Measurements from ENCODE around the gene MOGAT2.

MOGAT2 gene

GRCh38 chr11:75719340-75720239, 2.0 kb downstream of the MOGAT2 start:
- no peak overlapping the region for H3K9ac ChIP-seq (ENCODE audit: low read length)
- H3F3A ChIP-seq (ENCODE audit: insufficient read depth) = no peaks in the 10 kb centered on the region
- H4K20me1 ChIP-seq (ENCODE audit: low read depth, low read length) = no peaks in the 10 kb centered on the region
- H3K79me2 ChIP-seq (ENCODE audit: insufficient read depth, low read length) = no peaks in the 10 kb centered on the region
- no peaks in the 10 kb centered on the region for H3K9me2 ChIP-seq (replicated peaks; ENCODE audit: insufficient read depth, low read length)
- no peak overlapping the region for H3K27ac ChIP-seq (ENCODE audit: low read depth, low read length)
- H3K4me2 ChIP-seq (ENCODE audit: low read depth, low read length, poor library complexity, severe bottlenecking) = no peak overlapping the region
- no peaks in the 10 kb centered on the region for H3K9me3 ChIP-seq (ENCODE audit: insufficient read depth, low read length)
- no peaks in the 10 kb centered on the region for H3K36me3 ChIP-seq (ENCODE audit: low read length)
- H3K27me3 ChIP-seq (ENCODE audit: low read length) = no peaks in the 10 kb centered on the region
- H3K4me3 ChIP-seq (ENCODE audit: insufficient read depth, low read length, poor library complexity, severe bottlenecking) = no peak overlapping the region
- H2AFZ ChIP-seq (ENCODE audit: low read depth, low read length, severe bottlenecking) = no peak overlapping the region
- TF ChIP-seq CTCF (IDR thresholded peaks at IDR 0.05; ENCODE audit: insufficient read depth, low read length, poor library complexity, severe bottlenecking) (no peak), EZH2phosphoT487 (conservative IDR thresholded peaks at IDR 0.05; ENCODE audit: low read length) (no peak)

GRCh38 chr11:75720639-75721038, 3.0 kb downstream of the MOGAT2 start:
- Histone ChIP-seq H3K9me3 (ENCODE audit: insufficient read depth, low read length) (no peaks in the 10 kb centered on the region), H3K9ac (ENCODE audit: low read length) (no peak overlapping the region), H3K27ac (ENCODE audit: low read depth, low read length) (no peak overlapping the region), H3K4me3 (ENCODE audit: insufficient read depth, low read length, poor library complexity, severe bottlenecking) (no peak overlapping the region), H3K36me3 (ENCODE audit: low read length) (no peaks in the 10 kb centered on the region), H3K27me3 (ENCODE audit: low read length) (no peaks in the 10 kb centered on the region), H3F3A (ENCODE audit: insufficient read depth) (no peaks in the 10 kb centered on the region), H3K9me2 (replicated peaks; ENCODE audit: insufficient read depth, low read length) (no peaks in the 10 kb centered on the region), H3K79me2 (ENCODE audit: insufficient read depth, low read length) (no peaks in the 10 kb centered on the region), H2AFZ (ENCODE audit: low read depth, low read length, severe bottlenecking) (no peak overlapping the region), H3K4me2 (ENCODE audit: low read depth, low read length, poor library complexity, severe bottlenecking) (no peak overlapping the region), H4K20me1 (ENCODE audit: low read depth, low read length) (no peaks in the 10 kb centered on the region)
- TF ChIP-seq CTCF (IDR thresholded peaks at IDR 0.05; ENCODE audit: insufficient read depth, low read length, poor library complexity, severe bottlenecking) (no peak), EZH2phosphoT487 (conservative IDR thresholded peaks at IDR 0.05; ENCODE audit: low read length) (no peak)

GRCh38 chr11:75721852-75722668, 4.4 kb downstream of the MOGAT2 start:
- Histone ChIP-seq H3K9ac (ENCODE audit: low read length) (no peak overlapping the region), H3K27ac (ENCODE audit: low read depth, low read length) (no peak overlapping the region), H3K79me2 (ENCODE audit: insufficient read depth, low read length) (no peaks in the 10 kb centered on the region), H3K4me3 (ENCODE audit: insufficient read depth, low read length, poor library complexity, severe bottlenecking) (no peak overlapping the region), H3K9me3 (ENCODE audit: insufficient read depth, low read length) (no peaks in the 10 kb centered on the region), H3K4me2 (ENCODE audit: low read depth, low read length, poor library complexity, severe bottlenecking) (no peak overlapping the region), H4K20me1 (ENCODE audit: low read depth, low read length) (no peaks in the 10 kb centered on the region), H3K9me2 (replicated peaks; ENCODE audit: insufficient read depth, low read length) (no peaks in the 10 kb centered on the region), H3F3A (ENCODE audit: insufficient read depth) (no peaks in the 10 kb centered on the region), H3K27me3 (ENCODE audit: low read length) (no peaks in the 10 kb centered on the region), H3K36me3 (ENCODE audit: low read length) (no peaks in the 10 kb centered on the region), H2AFZ (ENCODE audit: low read depth, low read length, severe bottlenecking) (no peak overlapping the region)
- no peak for TF ChIP-seq EZH2phosphoT487 (conservative IDR thresholded peaks at IDR 0.05; ENCODE audit: low read length)
- no peak for TF ChIP-seq CTCF (IDR thresholded peaks at IDR 0.05; ENCODE audit: insufficient read depth, low read length, poor library complexity, severe bottlenecking)

Measured in SU-DHL-6 (cell line).